Stimulated activated CD8-positive, alpha-beta memory T cell treated with anti-CD3 and anti-CD28 coated beads, Interleukin-7, amount 100 ng/mL, for 4 hours (primary cell): ENCODE data around the gene CDK18.

Source experiments
- DNase-seq, 2 donors: peaks; one replicate each; pipeline ENCODE4 v3.0.0-alpha.2; 2020; ENCODE audit warnings: low read depth in 2 of 2

CDK18 gene

GRCh38 chr1:205505076-205505729, 734 bp downstream of the CDK18 start:
- no peak for DNase-seq

GRCh38 chr1:205505791-205506190, 1.3 kb downstream of the CDK18 start:
- no peak for DNase-seq

- no peak for DNase-seq
Observed at GRCh38 chr1:205506409-205507200, 2.1 kb downstream of the CDK18 start.

DNA sequence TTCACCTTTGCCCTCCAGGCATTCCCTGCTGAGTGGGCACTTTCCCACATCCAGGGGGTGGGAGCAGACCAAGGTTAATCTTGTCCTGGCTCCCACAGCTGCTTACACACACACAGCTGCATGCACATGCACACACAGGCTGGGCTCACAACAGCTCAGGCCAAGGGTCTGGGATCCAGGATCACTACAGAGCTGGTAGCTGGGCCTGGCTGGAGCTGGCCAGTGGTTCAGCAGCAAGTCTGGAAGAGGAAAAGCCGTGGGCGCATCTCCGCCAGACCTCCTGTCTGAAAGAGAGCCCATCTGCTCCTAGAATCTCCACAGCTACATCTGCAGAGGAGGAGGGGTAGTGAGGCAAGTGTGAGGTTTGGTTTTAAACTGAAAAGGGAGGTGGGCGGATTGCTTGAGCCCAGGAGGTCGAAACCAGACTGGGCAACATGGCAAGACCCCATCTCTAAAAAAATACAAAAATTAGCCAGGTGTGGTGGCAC, 3.8 kb downstream of the CDK18 start:
- DNase-seq, result no peak

DNA sequence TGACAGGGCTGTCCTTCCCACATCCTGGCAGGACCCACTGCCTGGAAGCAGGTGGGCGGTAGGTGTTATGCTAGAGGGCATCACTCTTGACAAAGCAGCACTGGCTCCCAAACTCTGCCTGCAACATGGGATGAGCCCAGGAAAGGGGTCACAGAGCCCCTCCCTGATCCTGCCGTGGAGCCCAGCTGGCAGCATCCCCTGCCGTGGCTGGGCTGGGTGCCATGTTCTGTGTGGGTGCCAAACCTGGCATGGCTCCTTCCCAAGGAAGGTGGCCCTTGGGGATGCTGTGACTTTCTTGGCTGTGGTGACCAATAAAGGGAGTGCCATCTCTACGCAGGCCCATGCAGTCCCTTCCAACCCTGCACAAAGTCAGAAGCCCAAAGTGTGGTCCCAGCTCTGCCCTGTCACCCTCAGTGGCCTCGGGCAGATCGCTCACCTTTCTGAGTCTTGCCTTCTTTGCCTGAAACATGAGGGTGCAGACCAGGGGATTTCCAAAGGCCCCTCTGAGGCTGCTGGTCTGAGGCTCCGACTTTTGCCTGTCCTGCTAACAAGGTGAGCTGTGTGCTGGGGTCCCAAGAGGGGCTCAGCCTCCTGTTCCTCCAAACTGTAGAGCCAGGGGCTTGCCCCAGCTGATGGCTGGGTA, 6.0 kb downstream of the CDK18 start:
- DNase-seq, result no peak

DNA sequence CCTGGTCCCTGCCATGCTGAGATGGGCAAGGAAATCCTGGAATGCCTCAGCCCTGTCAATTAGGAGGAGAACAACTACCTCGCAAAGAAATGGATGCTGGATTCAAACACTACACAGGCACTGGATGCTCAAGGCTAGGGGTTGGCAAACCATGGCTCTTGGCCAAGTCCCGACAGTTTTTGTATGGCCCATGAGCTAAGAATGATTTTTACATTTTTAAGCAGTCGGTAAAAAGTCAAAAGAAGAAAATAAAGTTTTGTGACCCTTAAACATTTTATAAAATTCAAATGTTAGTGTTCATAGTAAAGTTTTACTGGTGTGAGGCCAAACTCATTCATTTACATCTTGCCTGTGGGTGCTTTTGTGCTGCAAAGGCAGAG, 6.5 kb downstream of the CDK18 start:
- no peak for DNase-seq

- DNase-seq, result no peak
Observed at GRCh38 chr1:205512059-205513045, 7.9 kb downstream of the CDK18 start.

GRCh38 chr1:205513774-205514173, 9.3 kb downstream of the CDK18 start:
- no peak for DNase-seq

- DNase-seq, result no peak
Observed at GRCh38 chr1:205514211-205515142, 10.0 kb downstream of the CDK18 start.

- DNase-seq, result no peak
Observed at GRCh38 chr1:205515781-205516253, 11.3 kb downstream of the CDK18 start.

- no peak for DNase-seq
Observed at GRCh38 chr1:205516362-205516761, 11.9 kb downstream of the CDK18 start.

DNA sequence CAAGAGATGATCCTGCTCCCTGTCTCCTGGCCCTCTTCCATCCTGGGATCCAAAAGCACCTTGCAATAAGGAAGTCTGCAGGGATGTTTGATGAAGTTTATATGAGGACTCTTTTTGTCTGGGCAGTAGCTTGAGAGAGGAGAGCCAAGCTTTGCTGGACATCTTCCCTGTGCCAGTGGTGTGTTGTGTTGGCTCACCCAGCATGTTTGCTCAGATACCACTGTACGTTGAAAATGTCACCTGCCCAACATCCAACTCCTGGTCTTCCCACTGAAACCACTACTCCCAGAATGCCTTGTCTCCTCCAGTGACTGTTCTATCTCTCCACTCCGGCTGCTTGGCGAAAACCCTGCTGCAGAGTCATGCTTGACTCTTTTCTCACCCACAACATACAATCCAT, 12.8 kb downstream of the CDK18 start:
- DNase-seq, result no peak

DNA sequence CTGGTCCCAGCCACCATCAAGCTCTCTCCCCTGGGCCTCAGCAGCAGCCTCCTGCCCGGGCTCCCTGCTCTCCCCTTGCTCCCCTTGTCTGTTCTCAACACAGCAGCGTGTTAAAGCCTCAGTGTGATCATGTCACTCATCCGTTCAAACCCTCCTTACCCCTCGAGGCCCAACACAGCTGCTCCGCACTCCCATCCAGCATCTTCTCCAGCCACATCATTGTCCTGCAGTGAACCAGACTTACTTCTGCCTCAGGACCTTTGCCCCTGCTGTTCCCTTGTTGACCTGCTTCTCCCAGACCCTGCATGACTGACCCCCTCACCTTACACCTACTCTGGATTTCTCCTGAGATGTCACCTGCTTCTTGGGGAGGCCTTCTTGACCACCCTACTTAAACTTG, 13.3 kb downstream of the CDK18 start:
- DNase-seq, result no peak

DNA sequence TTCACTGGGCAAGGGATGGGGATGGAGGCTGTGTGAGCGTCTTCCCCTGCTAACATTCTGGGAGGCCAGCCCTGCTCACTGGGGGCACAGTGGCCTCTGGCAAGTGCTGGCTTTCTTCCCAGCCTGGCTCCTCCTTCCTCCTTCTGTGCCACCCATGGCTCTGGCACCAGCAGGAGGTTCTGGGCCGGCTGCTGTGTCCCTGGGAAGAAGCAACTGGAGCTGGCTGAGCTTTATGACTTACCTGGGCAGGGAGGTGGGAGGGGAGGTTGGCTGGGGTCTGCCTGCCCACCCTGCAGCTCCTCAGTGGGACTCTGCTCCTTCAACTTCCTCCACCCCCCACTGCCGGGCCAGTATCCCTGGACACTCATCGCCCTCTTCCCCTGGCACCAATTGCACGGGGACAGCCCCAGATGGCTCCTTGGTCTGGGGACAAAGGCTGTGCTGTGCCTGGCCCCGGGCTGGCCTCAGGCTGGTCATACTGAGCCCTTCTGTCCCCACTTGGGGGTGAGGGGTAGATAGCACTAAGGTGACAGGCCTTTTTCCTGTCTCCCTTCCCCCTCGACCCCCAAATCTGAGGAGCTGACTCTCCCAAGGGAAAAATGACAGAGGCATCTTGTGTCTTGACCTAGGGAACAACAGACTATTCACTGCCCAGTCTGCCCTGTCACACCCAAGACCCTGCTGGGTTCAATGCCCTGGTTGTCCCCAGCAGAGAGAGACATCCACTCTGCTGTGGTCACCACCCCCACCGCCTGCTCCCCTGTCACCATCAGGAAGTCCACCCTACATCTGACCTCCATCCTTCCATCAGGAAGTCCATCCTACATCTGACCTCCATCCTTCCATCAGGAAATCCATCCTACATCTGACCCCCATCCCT, 14.4 kb downstream of the CDK18 start:
- DNase-seq, result no peak

GRCh38 chr1:205519541-205520131, 15.2 kb downstream of the CDK18 start:
- DNase-seq, result no peak

GRCh38 chr1:205520709-205521108, 16.2 kb downstream of the CDK18 start:
- DNase-seq, result no peak

GRCh38 chr1:205521686-205522085, 17.2 kb downstream of the CDK18 start:
- no peak for DNase-seq

DNA sequence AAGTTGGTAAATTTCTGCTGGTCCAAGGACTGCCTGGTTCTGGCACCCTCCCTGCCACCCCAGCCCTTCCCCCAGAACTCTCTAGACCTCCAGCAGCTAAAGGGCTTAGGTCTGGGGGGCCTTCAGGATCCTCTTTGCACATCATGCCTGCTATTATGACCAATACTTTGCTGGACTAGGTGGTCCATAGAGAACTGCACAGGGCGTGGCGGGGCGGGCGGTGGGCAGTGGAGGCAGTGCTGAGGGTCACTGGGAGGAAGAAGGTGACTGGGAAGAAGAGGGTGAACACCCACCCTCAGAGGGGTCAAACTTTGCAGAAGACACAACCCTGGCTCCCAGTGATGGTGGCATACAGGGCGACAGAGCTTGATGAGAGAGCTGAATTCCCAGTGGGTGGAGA, 18.2 kb downstream of the CDK18 start:
- DNase-seq, result no peak
